H1 (cell line): ENCODE results near the gene OCEL1. TPM values are rescaled to one million over a fixed set of nuclear protein-coding genes. Genes with fewer than 3 reads are reported as not detected.

Experiments used
- CTCF ChIA-PET: fragments of 300-600 bp; sonication (Branson Sonifier 250); formaldehyde crosslinking; loops from one replicate; lab custom pipeline; 2021; ENCODE audit not compliant: partially characterized antibody; lab: Charles Lee
- POLR2A ChIA-PET: fragments of 300-600 bp; sonication (Branson Sonifier 250); formaldehyde crosslinking; loops from one replicate; lab custom pipeline; 2021; ENCODE audit warnings: inconsistent platforms; ENCODE audit not compliant: partially characterized antibody; lab: Charles Lee
- DNase-seq, 2 experiments: peaks; one replicate each; pipeline versions ENCODE4 v3.0.0 to v3.0.0-alpha.2; 2010 to 2022; ENCODE audit warnings: low spot score in 2 of 2, low read depth in 1 of 2, mixed read lengths in 1 of 2
- FAIRE-seq: peaks from 2 replicates; lab custom pipeline; 2011; peaks lifted over from hg19 to GRCh38; lab: Jason Lieb, UNC
- H2AFZ ChIP-seq: 2 replicates; pipeline ENCODE4 v1.8.1; 2012; ENCODE audit warnings: low read length, inconsistent platforms
- H2AK5ac ChIP-seq: 2 replicates; pipeline ENCODE4 v1.6.1; 2013; ENCODE audit warnings: low read depth, low read length
- H2BK120ac ChIP-seq: replicated peaks from 2 replicates; pipeline ENCODE3; 2013; ENCODE audit warnings: low read depth, low read length, inconsistent platforms
- H2BK12ac ChIP-seq: 2 replicates; pipeline ENCODE4 v1.6.1; 2013; ENCODE audit warnings: low read depth, low read length
- H2BK15ac ChIP-seq: 2 replicates; pipeline ENCODE4 v1.6.1; 2013; ENCODE audit warnings: low read length
- H2BK20ac ChIP-seq: 2 replicates; pipeline ENCODE4 v1.6.1; 2013; ENCODE audit warnings: low read length
- H2BK5ac ChIP-seq: 2 replicates; pipeline ENCODE4 v1.6.1; 2013; ENCODE audit warnings: low read depth, low read length
- H3K14ac ChIP-seq: 2 replicates; pipeline ENCODE4 v1.6.1; 2013; ENCODE audit warnings: inconsistent platforms; ENCODE audit not compliant: insufficient read length
- H3K18ac ChIP-seq: 2 replicates; pipeline ENCODE4 v1.6.1; 2013; ENCODE audit warnings: low read length; ENCODE audit errors: extremely low read depth
- H3K23ac ChIP-seq: 2 replicates; pipeline ENCODE4 v1.6.1; 2013; ENCODE audit warnings: inconsistent platforms; ENCODE audit not compliant: insufficient read length
- H3K23me2 ChIP-seq: 2 replicates; pipeline ENCODE4 v1.6.1; 2013; ENCODE audit warnings: low read depth, low read length
- H3K27ac ChIP-seq: 2 replicates; pipeline ENCODE4 v1.6.1; 2011; ENCODE audit warnings: low read depth, low read length, inconsistent platforms
- H3K27me3 ChIP-seq, 4 experiments: replicated peaks in 1 of 4; 1 replicate in 1 of 4; 2 replicates in 3 of 4; pipeline versions ENCODE4 v1.6.1 to v1.8.1; 2011 to 2013; ENCODE audit warnings: low read length in 3 of 4, mild to moderate bottlenecking in 3 of 4, inconsistent platforms in 2 of 4, mixed read lengths in 2 of 4, moderate library complexity in 1 of 4; ENCODE audit not compliant: control insufficient read depth in 3 of 4, insufficient read depth in 3 of 4; ENCODE audit errors: extremely low read depth in 1 of 4
- H3K36me3 ChIP-seq, 4 experiments: 2 replicates each; pipeline versions ENCODE4 v1.6.1 to v1.8.1; 2011 to 2013; ENCODE audit warnings: mild to moderate bottlenecking in 4 of 4, low read length in 3 of 4, moderate library complexity in 2 of 4, control low read depth in 1 of 4, inconsistent platforms in 1 of 4; ENCODE audit not compliant: insufficient read depth in 4 of 4, control insufficient read depth in 2 of 4
- H3K4ac ChIP-seq: replicated peaks from 2 replicates; pipeline ENCODE3; 2013; ENCODE audit warnings: low read length, low read depth, mixed read lengths, inconsistent platforms; ENCODE audit not compliant: insufficient read length
- H3K4me1 ChIP-seq, 4 experiments: replicated peaks in 1 of 4; 1 replicate in 1 of 4; 2 replicates in 3 of 4; pipeline versions ENCODE4 v1.6.1 to v1.8.1; 2011 to 2013; ENCODE audit warnings: low read length in 3 of 4, inconsistent platforms in 2 of 4, mixed read lengths in 1 of 4; ENCODE audit not compliant: insufficient read depth in 4 of 4, control insufficient read depth in 3 of 4
- H3K4me2 ChIP-seq, 2 experiments: 2 replicates each; pipeline versions ENCODE4 v1.6.1 to v1.8.1; 2011 to 2013; ENCODE audit warnings: low read depth in 2 of 2, low read length in 2 of 2, control low read depth in 1 of 2, inconsistent platforms in 1 of 2, mild to moderate bottlenecking in 1 of 2; ENCODE audit not compliant: insufficient read depth in 1 of 2
- H3K4me3 ChIP-seq, 4 experiments: fragments of 200-600, 300-600 bp in 1 of 4; sonication (generic), shearing (Covaris generic), sonication (Bioruptor Twin) in 1 of 4; 2 replicates each; pipeline versions ENCODE4 v1.5.1 to v1.8.1; 2011 to 2016; ENCODE audit warnings: low read length in 4 of 4, low read depth in 3 of 4, control low read depth in 2 of 4, inconsistent platforms in 2 of 4, mild to moderate bottlenecking in 2 of 4, mixed read lengths in 1 of 4, moderate library complexity in 1 of 4; ENCODE audit not compliant: insufficient read depth in 2 of 4; ENCODE audit errors: extremely low read depth in 1 of 4
- H3K56ac ChIP-seq: replicated peaks from 2 replicates; pipeline ENCODE3; 2013; ENCODE audit warnings: low read depth, mild to moderate bottlenecking, mixed read lengths, low read length, inconsistent platforms; ENCODE audit not compliant: insufficient read length
- H3K79me1 ChIP-seq: 2 replicates; pipeline ENCODE4 v1.6.1; 2013; ENCODE audit warnings: low read depth, low read length, control low read depth
- H3K79me2 ChIP-seq, 2 experiments: 2 replicates each; pipeline versions ENCODE4 v1.6.1 to v1.8.1; 2012 to 2013; ENCODE audit warnings: low read length in 2 of 2, mild to moderate bottlenecking in 2 of 2, inconsistent platforms in 1 of 2; ENCODE audit not compliant: insufficient read depth in 2 of 2, control insufficient read depth in 1 of 2
- H3K9ac ChIP-seq, 4 experiments: replicated peaks in 1 of 4; 1 replicate in 1 of 4; 2 replicates in 3 of 4; pipeline versions ENCODE4 v1.6.1 to v1.8.1; 2011 to 2013; ENCODE audit warnings: low read depth in 3 of 4, low read length in 3 of 4, control low read depth in 2 of 4, mild to moderate bottlenecking in 2 of 4, moderate library complexity in 2 of 4, inconsistent platforms in 1 of 4; ENCODE audit errors: extremely low read depth in 1 of 4
- H3K9me3 ChIP-seq, 2 experiments: 2 replicates each; pipeline versions ENCODE4 v1.6.1 to v1.8.1; 2012 to 2013; ENCODE audit warnings: mild to moderate bottlenecking in 2 of 2, moderate library complexity in 2 of 2, control low read depth in 1 of 2, inconsistent platforms in 1 of 2, low read depth in 1 of 2, low read length in 1 of 2, mixed read lengths in 1 of 2; ENCODE audit not compliant: insufficient read depth in 2 of 2
- H4K20me1 ChIP-seq, 2 experiments: replicated peaks in 1 of 2; 2 replicates each; pipeline versions ENCODE3 to v1.8.1; 2011 to 2013; ENCODE audit warnings: inconsistent platforms in 2 of 2, low read length in 2 of 2, mild to moderate bottlenecking in 1 of 2; ENCODE audit not compliant: insufficient read depth in 2 of 2, control insufficient read depth in 1 of 2
- H4K5ac ChIP-seq: 2 replicates; pipeline ENCODE4 v1.6.1; 2013; ENCODE audit warnings: low read length, low read depth, mixed read lengths, inconsistent platforms; ENCODE audit not compliant: insufficient read length
- H4K8ac ChIP-seq: 2 replicates; pipeline ENCODE4 v1.8.0; 2013; ENCODE audit warnings: mild to moderate bottlenecking, moderate library complexity, low read length, inconsistent platforms; ENCODE audit not compliant: insufficient read depth; ENCODE audit errors: extremely low read depth
- H4K91ac ChIP-seq: replicated peaks from 2 replicates; pipeline ENCODE3; 2013; ENCODE audit warnings: low read length, mixed read lengths, inconsistent platforms; ENCODE audit not compliant: insufficient read length
- ATF3 ChIP-seq: IDR thresholded peaks from 2 replicates; pipeline ENCODE4 v1.6.1; 2011; ENCODE audit warnings: low read depth, mild to moderate bottlenecking, low read length; ENCODE audit not compliant: insufficient read depth
- CBX5 ChIP-seq: fragments of 300-800, 300-1000 bp; sonication (generic); IDR thresholded peaks from 2 replicates; pipeline ENCODE4 v1.7.1; 2016; ENCODE audit warnings: antibody characterized with exemption, low read length, low read depth
- CEBPB ChIP-seq: IDR thresholded peaks from 2 replicates; pipeline ENCODE4 v1.6.1; 2012; ENCODE audit warnings: low read depth, low read length
- CHD1 ChIP-seq: IDR thresholded peaks from 2 replicates; pipeline ENCODE4 v1.6.1; 2012; ENCODE audit warnings: low read depth, low read length, improper control_type of control experiment
- GABPA ChIP-seq: IDR thresholded peaks from 2 replicates; pipeline ENCODE4 v1.6.1; 2011; ENCODE audit warnings: mild to moderate bottlenecking, low read length, moderate library complexity, borderline replicate concordance; ENCODE audit not compliant: insufficient read depth
- KDM1A ChIP-seq: fragments of 200-600, 300-600 bp; sonication (generic); IDR thresholded peaks from 2 replicates; pipeline ENCODE4 v1.7.1; 2016; ENCODE audit warnings: mild to moderate bottlenecking, low read length, borderline replicate concordance
- RNF2 ChIP-seq: fragments of 200-900, 300-1000 bp; sonication (generic); IDR thresholded peaks from 2 replicates; pipeline ENCODE4 v1.7.1; 2016; ENCODE audit warnings: borderline replicate concordance, low read depth, mild to moderate bottlenecking, antibody characterized with exemption, low read length; ENCODE audit not compliant: poor library complexity, severe bottlenecking; ENCODE audit errors: missing control alignments
- TAF1 ChIP-seq: IDR thresholded peaks from 2 replicates; pipeline ENCODE4 v1.6.1; 2011; ENCODE audit warnings: mild to moderate bottlenecking, low read depth, low read length
- WGBS, 2 experiments: shearing (Covaris generic) in 1 of 2; methylation state at CpG; one replicate each; pipeline versions ENCODE4 v1.1.6 to v1.1.7; 2013 to 2015; ENCODE audit warnings: low lambda C conversion rate in 2 of 2, mixed read lengths in 2 of 2, inconsistent platforms in 1 of 2, low coverage in 1 of 2, missing lambda C conversion rate in 1 of 2; ENCODE audit not compliant: insufficient replicate concordance in 2 of 2, insufficient coverage in 1 of 2, insufficient read length in 1 of 2; ENCODE audit errors: extremely low coverage in 1 of 2, missing lambda C conversion rate in 1 of 2; 5-methylcytosine and 5-hydroxymethylcytosine counted together
- polyA plus RNA-seq, 7 experiments: library from polyadenylated mRNA; depleted of rRNA in 3 of 7; stranded (reverse) in 5 of 7; unstranded in 2 of 7; fragments of >200 nt in 5 of 7; fragments of 200-250 nt in 2 of 7; gene quantifications; 1 replicate in 5 of 7; 2 replicates in 1 of 7; 4 replicates in 1 of 7; pipeline versions ENCODE4 v1.2.1 to v1.2.3, GENCODE V29; 2011 to 2013; ENCODE audit warnings: missing spikeins in 2 of 7, mixed read lengths in 2 of 7
- total RNA-seq: library from RNA; stranded (reverse); fragmentation: NEBNext Ultra II Directional; extraction: Animal tissue kit (Norgen Biotek cat#: 25700); gene quantifications from 2 replicates; pipeline ENCODE4 v1.2.1, GENCODE V29; 2021
- TF ChIP-seq, protein P1 (sequence below), 3 experiments: IDR thresholded peaks; 1 replicate in 2 of 3; 2 replicates in 1 of 3; pipeline versions ENCODE4 v1.5.1 to v1.6.1; 2011; ENCODE audit warnings: low read length in 3 of 3, mild to moderate bottlenecking in 3 of 3, inconsistent platforms in 2 of 3, low read depth in 1 of 3, moderate library complexity in 1 of 3; ENCODE audit not compliant: insufficient read depth in 1 of 3; ENCODE audit errors: control extremely low read depth in 1 of 3

OCEL1 gene
- total and polyA plus RNA-seq, 2 of the 8 experiments (the other 6 are each of a cell fraction or from before 2014, with no cell fraction given), result 13.3 to 32.6 TPM

DNA sequence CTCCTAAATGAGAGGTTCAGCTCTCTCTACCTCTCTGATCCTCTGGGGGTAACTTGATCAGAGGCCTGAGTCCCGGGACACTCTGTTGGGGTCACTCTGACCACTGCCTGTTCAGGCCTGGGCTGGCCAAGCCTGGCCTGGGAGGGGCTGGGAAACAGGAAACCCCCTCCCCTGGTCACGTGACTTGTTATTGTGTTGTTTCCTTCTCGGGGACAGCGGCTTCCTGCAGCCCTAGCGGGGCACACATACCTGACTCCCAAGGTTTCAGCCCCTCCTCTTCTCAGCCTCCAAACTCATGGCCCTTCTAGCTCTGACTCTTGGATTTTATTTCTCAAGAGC is 38.6 kb downstream of the OCEL1 start, which contains the start of gene USHBP1:
USHBP1 (minus strand) TSS at position 105 of the 339 bp plus-strand sequence. CDS start 446 bp downstream, outside the sequence.
- CTCF ChIA-PET, result interaction anchor here (0.6 to 3.3 kb wide), 10 partner anchors 9 to 175 kb away, joined by 3 to 28 read pairs (median 4); partner anchors contain the start of gene ANKLE1
- 0 out of 8 replicates have a peak within 1 kb of the TSS, but pooled peaks of 1 of the 4 experiments have one; percentile 10 for H3K4me3 ChIP-seq
- peak within 1 kb of the TSS; percentile 98 for H4K91ac ChIP-seq
- peaks cover 4 to 8% of the 10 kb centered on the region in 2 experiments; a peak in 3 of 4 replicates for H3K9me3 ChIP-seq
- no peak within 1 kb of the TSS for H3K23ac ChIP-seq
- peak within 1 kb of the TSS; percentile 64; the same call in 1 of the 2 replicates for H2BK20ac ChIP-seq
- peaks cover 0 to 3% (median 0%) of the 10 kb centered on the region in 4 experiments; a peak in 2 of 8 replicates for H3K36me3 ChIP-seq
- no peak within 1 kb of the TSS for H3K56ac ChIP-seq
- peak within 1 kb of the TSS; percentile 86 for H2BK5ac ChIP-seq
- 40% methylated on average over 5 of the region's 5 CpGs; no CpG with 5 or more reads in 1 of the 2 experiments for WGBS, 2 experiments
- peak within 1 kb of the TSS; percentile 62 for H3K27ac ChIP-seq
- H4K20me1 ChIP-seq, result no peaks in the 10 kb centered on the region
- no peaks in the 10 kb centered on the region for H3K27me3 ChIP-seq
- no peaks in the 10 kb centered on the region; the same call in 1 of the 2 replicates for H3K79me1 ChIP-seq
- H3K4ac ChIP-seq, result peak within 1 kb of the TSS; percentile 28
- H3K9ac ChIP-seq, result peak within 1 kb of the TSS in 1 of 4 experiments; percentile 1; a peak in 3 of 7 replicates
- peak within 1 kb of the TSS; percentile 55 for H4K5ac ChIP-seq
- no peak for FAIRE-seq
- no peak within 1 kb of the TSS for H3K14ac ChIP-seq
- peaks cover 3 to 12% of the 10 kb centered on the region in 2 experiments; a peak in 3 of 4 replicates for H3K79me2 ChIP-seq
- peak within 1 kb of the TSS; percentile 96 for H2BK12ac ChIP-seq
- peak within 1 kb of the TSS; percentile 28 for H2BK120ac ChIP-seq
- DNase-seq, result peak in 1 of 2 experiments; percentile 75
- no peaks in the 10 kb centered on the region for H3K23me2 ChIP-seq
- H3K4me1 ChIP-seq, result peaks cover 0 to 8% (median 2%) of the 10 kb centered on the region in 4 experiments; a peak in 5 of 7 replicates
- peak within 1 kb of the TSS; percentile 84; the same call in 1 of the 2 replicates for H3K18ac ChIP-seq
- POLR2A ChIA-PET, result interaction anchor here (0.7 to 12.8 kb wide), 14 partner anchors 8 to 49 kb away, joined by 3 to 113 read pairs (median 4); partner anchors contain the start of genes ANKLE1, OCEL1 and USE1
- H2BK15ac ChIP-seq, result peak within 1 kb of the TSS; percentile 74
- H3K4me2 ChIP-seq, result peak within 1 kb of the TSS; percentile 11 to 52; a peak in 2 of 4 replicates
- peak within 1 kb of the TSS; percentile 17; the same call in 1 of the 2 replicates for H2AK5ac ChIP-seq
- peak within 1 kb of the TSS; percentile 96 for H4K8ac ChIP-seq
- no peak within 1 kb of the TSS for H2AFZ ChIP-seq
- TF ChIP-seq GABPA (no peak), RNF2 (no peak), ATF3 (no peak), CHD1 (no peak), CBX5 (no peak), CEBPB (no peak), TAF1 (peak; percentile 71), KDM1A (peak; percentile 38; the same call in 1 of the 2 replicates)
- TF ChIP-seq, protein P1, sequence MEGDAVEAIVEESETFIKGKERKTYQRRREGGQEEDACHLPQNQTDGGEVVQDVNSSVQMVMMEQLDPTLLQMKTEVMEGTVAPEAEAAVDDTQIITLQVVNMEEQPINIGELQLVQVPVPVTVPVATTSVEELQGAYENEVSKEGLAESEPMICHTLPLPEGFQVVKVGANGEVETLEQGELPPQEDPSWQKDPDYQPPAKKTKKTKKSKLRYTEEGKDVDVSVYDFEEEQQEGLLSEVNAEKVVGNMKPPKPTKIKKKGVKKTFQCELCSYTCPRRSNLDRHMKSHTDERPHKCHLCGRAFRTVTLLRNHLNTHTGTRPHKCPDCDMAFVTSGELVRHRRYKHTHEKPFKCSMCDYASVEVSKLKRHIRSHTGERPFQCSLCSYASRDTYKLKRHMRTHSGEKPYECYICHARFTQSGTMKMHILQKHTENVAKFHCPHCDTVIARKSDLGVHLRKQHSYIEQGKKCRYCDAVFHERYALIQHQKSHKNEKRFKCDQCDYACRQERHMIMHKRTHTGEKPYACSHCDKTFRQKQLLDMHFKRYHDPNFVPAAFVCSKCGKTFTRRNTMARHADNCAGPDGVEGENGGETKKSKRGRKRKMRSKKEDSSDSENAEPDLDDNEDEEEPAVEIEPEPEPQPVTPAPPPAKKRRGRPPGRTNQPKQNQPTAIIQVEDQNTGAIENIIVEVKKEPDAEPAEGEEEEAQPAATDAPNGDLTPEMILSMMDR (IDR thresholded peaks at IDR 0.05; ENCODE audit: control extremely low read depth in 1 of 3, insufficient read depth in 1 of 3, low read depth in 1 of 3, low read length in 3 of 3), result no peak
